NCI-H1694 (cell line): ENCODE results near the gene SLC43A1.
A peak's percentile ranks its signal among the peaks of the same experiment; 100 is the strongest.
"Not testable (repeated sequence)": the region's sequence is repeated elsewhere in the genome, so short reads cannot be mapped to it uniquely, and the experiment has no call there.

Experiments
- DNase-seq: peaks from one replicate; lab custom pipeline; 2025; lab: John Stamatoyannopoulos, UW

The SLC43A1 gene

GRCh38 chr11:57515332-57516060, at the start of gene SLC43A1:
Gene SLC43A1 (minus strand): TSS chr11:57515702. CDS start chr11:57514111, 1,591 bp downstream.
- DNase-seq: no peak

- no peak for DNase-seq
Observed at GRCh38 chr11:57562596-57562995, 47.1 kb upstream of the SLC43A1 start.

DNA sequence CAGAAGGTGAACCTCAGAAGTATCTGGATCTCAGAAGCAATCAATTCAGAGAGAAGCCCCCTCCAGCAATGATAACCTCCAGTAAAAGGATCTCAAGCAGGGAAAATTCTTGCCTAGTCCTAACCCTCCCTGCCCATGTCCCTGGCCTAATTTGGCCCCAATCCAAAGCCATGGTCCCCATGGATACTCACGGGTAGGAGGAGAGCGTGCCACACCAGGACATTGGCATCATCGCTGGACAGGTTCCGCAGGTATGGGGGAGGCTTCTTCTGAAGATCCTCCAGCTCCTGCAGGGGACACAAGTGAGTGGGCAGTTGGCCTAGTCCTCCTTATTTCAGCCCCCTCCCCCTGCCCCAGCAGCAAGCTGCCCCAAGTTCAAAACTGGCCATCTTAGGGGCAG, 44.6 kb upstream of the SLC43A1 start:
- DNase-seq: no peak

DNA sequence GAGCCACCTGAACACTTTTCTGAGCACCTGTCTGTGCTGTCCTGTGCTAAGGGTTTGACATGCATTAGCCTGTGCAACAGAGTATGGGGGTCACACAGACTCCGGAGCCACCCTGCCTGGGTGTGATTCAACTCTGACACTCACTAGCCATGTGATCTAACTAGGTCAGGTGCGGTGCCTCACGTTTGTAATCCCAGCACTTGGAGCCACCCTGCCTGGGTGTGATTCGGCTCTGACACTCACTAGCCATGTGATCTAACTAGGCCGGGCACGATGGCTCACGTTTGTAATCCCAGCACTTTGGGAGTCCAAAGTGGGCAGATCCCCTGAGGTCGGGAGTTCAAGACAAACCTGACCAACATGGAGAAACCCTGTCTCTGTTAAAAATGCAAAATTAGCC, 40.5 kb upstream of the SLC43A1 start:
- no peak for DNase-seq

DNA sequence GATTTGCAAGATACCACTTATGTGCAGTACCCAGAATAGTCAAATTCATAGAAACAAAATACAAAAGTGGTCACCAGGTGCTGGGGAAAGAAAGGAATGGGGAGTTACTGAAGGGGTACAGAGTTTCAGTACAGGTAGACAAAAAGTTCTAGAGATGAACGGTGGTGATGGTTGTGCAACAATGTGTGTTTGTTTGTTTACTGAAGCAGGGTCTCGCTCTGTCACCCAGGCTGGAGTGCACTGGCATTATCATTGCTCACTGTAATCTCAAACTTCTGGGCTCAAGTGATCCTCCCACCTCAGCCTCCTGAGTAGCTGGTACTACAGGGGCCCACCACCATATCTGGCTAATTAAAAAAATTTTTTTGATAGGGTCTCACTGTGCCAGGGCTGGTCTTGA, 39.9 kb upstream of the SLC43A1 start:
- no peak for DNase-seq

DNA sequence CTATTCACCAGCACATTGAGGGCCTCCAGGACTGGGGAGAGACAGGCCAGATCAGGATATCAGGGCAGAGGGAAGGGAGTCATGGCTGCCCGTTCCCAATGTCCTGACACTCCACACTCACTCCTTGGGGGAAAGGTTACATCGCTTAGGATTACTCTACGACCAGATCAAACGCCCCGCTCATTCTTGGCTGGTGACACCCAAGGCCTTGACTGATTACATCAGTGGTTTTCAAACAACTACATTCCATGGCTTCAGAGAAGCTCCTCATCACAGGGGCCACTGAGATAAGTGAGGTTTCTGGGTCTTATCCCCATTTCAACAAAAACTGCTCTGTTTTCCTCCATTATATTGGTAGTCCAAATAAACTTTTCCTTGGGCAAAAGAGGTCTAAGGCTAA, 37.0 kb upstream of the SLC43A1 start:
- no peak for DNase-seq

DNA sequence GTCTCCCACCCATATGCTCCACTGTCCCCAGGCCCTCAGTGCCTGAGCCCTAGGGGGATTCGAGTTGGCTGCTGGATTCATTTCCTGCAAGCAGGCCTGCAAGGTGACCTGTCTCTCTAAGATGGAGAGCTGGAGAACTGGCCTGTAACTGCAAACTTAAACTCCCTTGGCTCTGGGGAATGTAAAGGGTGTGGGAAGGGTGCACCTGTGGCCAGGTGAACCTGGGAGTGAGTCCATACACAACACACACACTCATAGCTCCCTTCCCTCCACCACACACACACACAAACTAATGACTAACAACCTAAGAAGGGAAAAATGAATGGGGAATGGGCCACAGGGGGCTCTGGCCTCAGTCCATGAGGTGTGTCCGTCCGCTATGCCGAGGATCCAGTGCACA, 36.4 kb upstream of the SLC43A1 start:
- no peak for DNase-seq

DNA sequence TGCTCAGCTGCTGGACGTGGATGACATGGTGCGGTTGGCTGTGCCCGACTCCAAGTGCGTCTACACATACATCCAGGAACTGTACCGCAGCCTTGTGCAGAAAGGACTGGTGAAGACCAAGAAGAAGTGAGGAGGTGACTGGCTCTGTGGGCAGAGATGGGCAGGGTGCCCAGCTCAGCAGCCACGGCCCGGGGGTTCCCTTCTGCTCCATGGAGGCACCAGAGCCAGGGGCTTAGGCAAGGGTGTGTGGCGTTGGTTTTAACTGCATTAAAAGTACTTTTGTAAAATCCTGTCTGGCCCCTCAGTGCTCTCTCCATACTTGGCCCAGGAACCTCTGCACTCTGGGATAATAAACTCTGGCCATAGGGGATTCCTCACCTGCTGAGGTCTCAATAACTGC, 34.5 kb upstream of the SLC43A1 start:
- DNase-seq: no peak

- no peak for DNase-seq
Observed at GRCh38 chr11:57547854-57548377, 32.4 kb upstream of the SLC43A1 start.

- DNase-seq: no peak
Observed at GRCh38 chr11:57546869-57547475, 31.5 kb upstream of the SLC43A1 start.

- DNase-seq: no peak
Observed at GRCh38 chr11:57546451-57546850, 30.9 kb upstream of the SLC43A1 start.

DNA sequence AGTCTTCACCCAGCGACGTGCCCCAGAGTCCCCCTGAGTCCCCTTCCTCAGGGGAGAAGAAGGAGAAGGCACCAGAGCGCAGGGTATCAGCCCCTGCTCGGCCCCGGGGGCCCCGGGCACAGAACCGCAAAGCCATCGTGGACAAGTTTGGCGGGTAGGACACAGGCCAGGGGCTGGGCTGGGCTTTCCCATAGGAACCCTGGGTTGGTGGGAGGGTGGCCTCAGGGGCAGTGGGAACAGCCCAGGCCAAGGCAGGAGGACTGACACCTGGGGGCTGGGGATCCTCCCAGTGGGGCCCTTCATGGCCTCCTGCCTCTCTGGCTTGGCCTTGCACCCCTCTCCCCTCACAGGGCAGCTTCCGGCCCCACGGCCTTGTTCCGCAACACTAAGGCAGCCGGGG, 30.4 kb upstream of the SLC43A1 start:
- DNase-seq: no peak

DNA sequence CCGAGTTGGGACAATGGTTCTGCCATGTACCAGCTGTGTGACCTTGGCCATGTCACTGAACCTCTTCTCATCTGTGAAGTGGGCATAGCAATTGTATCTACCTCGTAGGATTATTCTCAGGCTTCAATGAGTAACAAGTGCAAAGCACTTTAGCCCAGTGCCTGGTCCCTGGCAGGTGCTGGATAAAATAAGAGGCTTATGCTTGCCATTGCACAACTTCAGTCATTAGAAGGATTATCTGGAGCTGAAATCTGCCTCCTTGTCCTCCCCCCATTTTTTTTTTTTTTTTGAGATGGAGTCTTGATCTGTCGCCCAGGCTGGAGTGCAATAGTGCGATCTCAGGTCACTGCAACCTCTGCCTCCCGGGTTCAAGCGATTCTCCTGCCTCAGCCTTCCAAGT, 29.1 kb upstream of the SLC43A1 start:
- DNase-seq: no peak

DNA sequence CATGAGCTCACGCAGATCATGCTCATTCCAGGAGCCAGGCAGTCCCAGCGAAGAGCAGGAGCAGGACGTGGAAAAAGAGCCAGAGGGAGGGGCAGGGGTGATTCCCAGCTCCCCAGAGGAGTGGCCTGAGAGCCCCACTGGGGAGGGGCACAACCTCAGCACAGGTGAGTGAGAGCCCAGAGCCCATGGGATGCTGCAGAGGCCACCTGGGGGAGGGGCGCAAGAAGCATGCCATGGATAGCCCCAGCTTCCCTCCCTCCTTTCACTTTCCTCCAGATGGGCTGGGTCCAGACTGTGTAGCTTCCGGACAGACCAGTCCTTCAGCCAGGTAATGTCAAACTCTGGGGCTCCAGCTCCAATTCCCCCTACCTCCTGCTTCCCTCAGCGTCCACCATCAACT, 28.1 kb upstream of the SLC43A1 start:
- DNase-seq: no peak

- no peak for DNase-seq
Observed at GRCh38 chr11:57542582-57542981, 27.1 kb upstream of the SLC43A1 start.

GRCh38 chr11:57541169-57541568, 25.7 kb upstream of the SLC43A1 start:
- no peak for DNase-seq

- no peak for DNase-seq
Observed at GRCh38 chr11:57539342-57539741, 23.8 kb upstream of the SLC43A1 start.

DNA sequence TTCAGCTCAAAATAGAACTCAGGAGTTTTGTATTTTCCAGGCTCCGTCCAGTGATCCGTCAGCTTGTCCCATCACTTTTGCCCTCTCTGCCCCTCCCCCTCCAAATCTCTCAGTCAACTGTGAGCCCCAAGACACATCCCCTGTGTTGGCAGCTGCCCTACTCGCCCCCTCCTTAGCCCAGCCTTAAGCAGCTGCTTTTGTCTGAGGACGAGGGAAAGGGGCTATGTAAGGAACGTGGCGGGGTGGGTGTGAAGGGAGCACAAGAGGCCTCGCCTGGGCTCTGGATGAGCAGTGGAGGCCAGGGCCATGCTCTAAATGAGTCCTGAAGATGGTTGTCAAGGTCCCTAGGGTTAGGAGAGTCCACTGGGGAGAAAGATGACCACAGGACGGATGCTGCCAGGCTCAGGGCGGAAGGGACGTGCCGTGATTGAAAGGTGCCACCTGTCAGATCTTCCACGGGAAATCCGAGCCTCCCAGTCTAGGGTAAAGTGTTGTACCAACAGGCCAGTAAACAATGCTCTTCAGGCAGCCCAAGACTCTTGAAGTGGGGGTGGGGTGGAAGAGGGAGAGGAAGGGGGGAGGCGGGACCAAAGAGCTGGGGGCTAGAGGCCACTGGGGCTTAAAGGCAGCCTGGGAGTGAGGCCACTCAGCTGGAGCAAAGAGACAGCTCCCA, 21.6 kb upstream of the SLC43A1 start, which contains the start of gene SMTNL1:
Gene SMTNL1, plus strand, starts transcription at position 649 of the 673 bp plus-strand sequence. CDS start 5,048 bp downstream, outside the sequence.
- DNase-seq: no peak

DNA sequence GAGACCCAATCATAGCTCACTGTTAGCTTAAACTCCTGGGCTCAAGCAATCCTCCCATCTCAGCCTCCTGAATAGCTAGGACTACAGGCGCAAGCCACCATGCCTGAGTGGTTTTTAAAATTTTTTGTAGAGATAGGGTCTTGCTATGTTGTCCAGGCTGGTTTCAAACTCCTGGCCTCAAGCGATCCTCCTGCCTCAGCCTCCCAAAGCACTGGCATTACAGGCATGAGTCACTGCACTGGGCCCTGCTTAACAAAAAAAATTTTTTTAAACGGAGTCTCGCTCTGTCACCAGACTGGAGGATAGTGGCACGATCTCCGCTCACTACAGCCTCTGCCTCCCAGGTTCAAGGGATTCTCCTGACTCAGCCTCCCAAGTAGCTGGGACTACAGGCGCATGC, 18.9 kb upstream of the SLC43A1 start:
- not testable (repeated sequence) for DNase-seq

- DNase-seq: peak; percentile 96
Observed at GRCh38 chr11:57530596-57531507, 15.3 kb upstream of the SLC43A1 start, which contains the start of gene TIMM10. Gene TIMM10 (minus strand): TSS chr11:57530754. CDS start chr11:57530189, 565 bp downstream.

GRCh38 chr11:57530215-57530595, 14.7 kb upstream of the SLC43A1 start:
- DNase-seq: no peak

DNA sequence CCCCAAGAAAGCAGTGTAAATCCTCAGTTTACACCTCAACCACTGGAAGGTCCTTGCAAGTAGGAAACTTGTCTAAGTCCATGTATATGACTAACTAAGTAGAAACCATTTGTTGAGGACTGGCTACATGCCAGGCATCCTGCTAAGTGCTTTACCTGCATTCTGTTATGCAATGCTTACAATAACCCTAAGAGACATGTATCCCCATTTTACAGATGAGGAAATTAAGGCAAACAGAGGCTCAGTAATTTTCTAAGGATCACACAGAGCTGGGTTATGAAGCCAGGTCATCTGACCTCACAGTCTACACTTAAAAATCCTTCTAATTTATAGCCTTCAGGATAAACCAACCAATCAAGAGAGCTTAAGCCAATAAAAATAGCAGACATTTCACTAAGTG, 13.5 kb upstream of the SLC43A1 start:
- DNase-seq: no peak
